H7 (cell line): ENCODE results near the gene ZNF668. TPM values are rescaled to one million over a fixed set of nuclear protein-coding genes. Genes with fewer than 3 reads are reported as not detected.
A peak's percentile ranks its signal among the peaks of the same experiment; 100 is the strongest.

ENCODE experiments used
- DNase-seq: peaks from one replicate; pipeline ENCODE4 v3.0.0; 2012
- H3K27me3 ChIP-seq: 2 replicates; pipeline ENCODE4 v1.6.0; 2011; ENCODE audit warnings: mild to moderate bottlenecking, low read length; ENCODE audit not compliant: control insufficient read depth, insufficient read depth
- H3K36me3 ChIP-seq: replicated peaks from 2 replicates; pipeline ENCODE4 v1.5.1; 2011; ENCODE audit warnings: low read length; ENCODE audit not compliant: control insufficient read depth, insufficient read depth
- H3K4me3 ChIP-seq: 2 replicates; pipeline ENCODE4 v1.5.1; 2011; ENCODE audit warnings: low read depth, mild to moderate bottlenecking, control low read depth, low read length, moderate library complexity; ENCODE audit not compliant: insufficient read depth
- total RNA-seq: library from RNA; depleted of rRNA; stranded (reverse); fragments of >200 nt; shearing (Covaris generic); gene quantifications from 2 replicates; pipeline ENCODE4 v1.2.3, GENCODE V29; 2014; rRNA removed

ZNF668 gene
- 16.4 and 19.9 TPM in 2 replicates for total RNA-seq

GRCh38 chr16:31073970-31074813, at the start of gene ZNF668, which contains the start of gene ZNF646:
Gene ZNF668 (minus strand): TSS chr16:31074240. CDS start chr16:31064459, 9,781 bp downstream.
Gene ZNF646 (plus strand): TSS chr16:31074422. CDS start chr16:31076325, 1,903 bp downstream.
- Histone ChIP-seq H3K36me3 (peaks cover 20% of the 10 kb centered on the region), H3K4me3 (peak within 1 kb of the TSS; percentile 69), H3K27me3 (no peaks in the 10 kb centered on the region)
- DNase-seq: peak; percentile 98

- Histone ChIP-seq H3K27me3 (no peaks in the 10 kb centered on the region), H3K36me3 (peaks cover 20% of the 10 kb centered on the region), H3K4me3 (no peak overlapping the region)
- no peak for DNase-seq
Measured at GRCh38 chr16:31120129-31120528, 46.1 kb upstream of the ZNF668 start.

- Histone ChIP-seq H3K36me3 (peaks cover 20% of the 10 kb centered on the region), H3K4me3 (peak overlapping the region; percentile 57), H3K27me3 (no peaks in the 10 kb centered on the region)
- peak; percentile 21 for DNase-seq
Measured at GRCh38 chr16:31118223-31119155, 44.4 kb upstream of the ZNF668 start.

GRCh38 chr16:31117384-31118222, 43.6 kb upstream of the ZNF668 start, which contains the start of gene KAT8:
Gene KAT8 (plus strand): TSS chr16:31117664. CDS start chr16:31117682, 18 bp downstream.
- Histone ChIP-seq H3K4me3 (peak within 1 kb of the TSS; percentile 57), H3K36me3 (peaks cover 20% of the 10 kb centered on the region), H3K27me3 (no peaks in the 10 kb centered on the region)
- peak; percentile 100 for DNase-seq

- H3K27me3 ChIP-seq: no peaks in the 10 kb centered on the region
- no peak overlapping the region for H3K4me3 ChIP-seq
- H3K36me3 ChIP-seq: peaks cover 14% of the 10 kb centered on the region
- peak; percentile 7 for DNase-seq
Measured at GRCh38 chr16:31114468-31114867, 40.4 kb upstream of the ZNF668 start.

GRCh38 chr16:31113121-31114120, 39.4 kb upstream of the ZNF668 start:
- peak; percentile 19 for DNase-seq
- Histone ChIP-seq H3K4me3 (no peak overlapping the region), H3K36me3 (peaks cover 12% of the 10 kb centered on the region), H3K27me3 (no peaks in the 10 kb centered on the region; the same call in 1 of the 2 replicates)

GRCh38 chr16:31112711-31113110, 38.7 kb upstream of the ZNF668 start:
- Histone ChIP-seq H3K36me3 (peaks cover 12% of the 10 kb centered on the region), H3K4me3 (no peak overlapping the region), H3K27me3 (no peaks in the 10 kb centered on the region; the same call in 1 of the 2 replicates)
- no peak for DNase-seq

GRCh38 chr16:31111881-31112466, 37.9 kb upstream of the ZNF668 start:
- Histone ChIP-seq H3K27me3 (no peaks in the 10 kb centered on the region; the same call in 1 of the 2 replicates), H3K36me3 (peaks cover 12% of the 10 kb centered on the region), H3K4me3 (no peak overlapping the region)
- peak; percentile 33 for DNase-seq

- Histone ChIP-seq H3K4me3 (no peak overlapping the region), H3K36me3 (peaks cover 12% of the 10 kb centered on the region), H3K27me3 (no peaks in the 10 kb centered on the region; the same call in 1 of the 2 replicates)
- peak; percentile 16 for DNase-seq
Measured at GRCh38 chr16:31110106-31111034, 36.3 kb upstream of the ZNF668 start.

- Histone ChIP-seq H3K4me3 (no peak overlapping the region), H3K36me3 (peaks cover 12% of the 10 kb centered on the region), H3K27me3 (no peaks in the 10 kb centered on the region; the same call in 1 of the 2 replicates)
- DNase-seq: no peak
Measured at GRCh38 chr16:31109622-31110021, 35.6 kb upstream of the ZNF668 start.

GRCh38 chr16:31108794-31109558, 34.9 kb upstream of the ZNF668 start:
- no peaks in the 10 kb centered on the region; the same call in 1 of the 2 replicates for H3K27me3 ChIP-seq
- peak overlapping the region; percentile 90 for H3K4me3 ChIP-seq
- H3K36me3 ChIP-seq: peaks cover 12% of the 10 kb centered on the region
- DNase-seq: no peak
